Omental fat pad (tissue), 4 donors: ENCODE measurements around the gene CRKL. TPM values are rescaled to one million over a fixed set of nuclear protein-coding genes. Genes with fewer than 3 reads are reported as not detected.

ENCODE experiments used
- ATAC-seq: fragments of 150-250 bp; one replicate; pipeline ENCODE4 v1.9.1; 2016; ENCODE audit warnings: mild to moderate bottlenecking, moderate library complexity; ENCODE audit not compliant: low FRiP score
- DNase-seq: peaks from one replicate; pipeline ENCODE4 v3.0.0-alpha.2; 2019; ENCODE audit warnings: low spot score
- total RNA-seq, 4 donors: library from RNA; depleted of rRNA; stranded (reverse); fragments of >200 nt; gene quantifications; one replicate each; pipeline ENCODE4 v1.1.0, GENCODE V29; 2016
- TF ChIP-seq, protein P1 (sequence below), 3 donors: fragments of 450-650 bp; IDR thresholded peaks; one replicate each; pipeline ENCODE4 v1.5.1; 2016 to 2017; ENCODE audit warnings: antibody characterized with exemption in 3 of 3, mild to moderate bottlenecking in 3 of 3, moderate library complexity in 2 of 3

The CRKL gene
- total RNA-seq, 4 donors from 2014 or later, result 37.9 to 51.6 (median 45.4) TPM

DNA sequence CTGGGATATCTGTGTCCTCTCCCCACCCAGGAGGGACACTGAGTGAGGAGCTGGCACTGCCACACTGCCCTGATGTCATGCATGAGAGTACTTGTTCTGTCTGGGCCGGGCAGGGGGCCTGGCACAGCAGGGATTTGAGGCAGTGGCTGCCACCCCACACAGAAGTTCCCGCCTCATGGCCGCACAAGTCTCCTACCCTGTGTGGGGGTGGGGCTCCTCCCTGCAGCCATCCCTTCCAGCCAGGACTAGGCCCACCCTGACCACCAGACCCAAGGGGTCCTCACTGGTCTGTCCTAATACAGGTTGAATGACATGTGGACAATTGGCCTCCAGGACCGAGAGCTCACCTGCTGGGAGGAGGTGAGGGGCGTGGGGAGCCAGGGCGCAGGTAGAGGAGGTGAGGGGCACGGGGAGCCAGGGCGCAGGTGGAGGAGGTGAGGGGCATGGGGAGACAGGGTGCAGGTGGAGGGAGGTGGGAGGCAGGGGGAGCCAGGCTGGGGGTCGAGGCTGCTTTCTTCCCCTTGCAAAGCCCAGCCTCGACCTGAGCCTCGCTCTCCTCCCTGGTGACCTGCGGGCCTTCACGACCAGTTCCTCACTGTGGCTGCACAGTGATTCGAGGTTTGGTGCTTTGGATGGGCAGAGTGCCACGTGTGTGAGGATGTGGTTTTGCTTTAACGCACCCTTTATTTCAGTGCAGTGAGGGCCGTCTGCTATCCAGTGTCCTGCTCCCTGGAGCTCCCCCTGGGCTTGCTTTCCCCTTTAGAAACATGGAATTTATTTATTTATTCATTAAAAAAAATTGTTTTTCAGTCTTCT, 72.3 kb downstream of the CRKL start:
- no peak for ATAC-seq
- TF ChIP-seq, protein P1, sequence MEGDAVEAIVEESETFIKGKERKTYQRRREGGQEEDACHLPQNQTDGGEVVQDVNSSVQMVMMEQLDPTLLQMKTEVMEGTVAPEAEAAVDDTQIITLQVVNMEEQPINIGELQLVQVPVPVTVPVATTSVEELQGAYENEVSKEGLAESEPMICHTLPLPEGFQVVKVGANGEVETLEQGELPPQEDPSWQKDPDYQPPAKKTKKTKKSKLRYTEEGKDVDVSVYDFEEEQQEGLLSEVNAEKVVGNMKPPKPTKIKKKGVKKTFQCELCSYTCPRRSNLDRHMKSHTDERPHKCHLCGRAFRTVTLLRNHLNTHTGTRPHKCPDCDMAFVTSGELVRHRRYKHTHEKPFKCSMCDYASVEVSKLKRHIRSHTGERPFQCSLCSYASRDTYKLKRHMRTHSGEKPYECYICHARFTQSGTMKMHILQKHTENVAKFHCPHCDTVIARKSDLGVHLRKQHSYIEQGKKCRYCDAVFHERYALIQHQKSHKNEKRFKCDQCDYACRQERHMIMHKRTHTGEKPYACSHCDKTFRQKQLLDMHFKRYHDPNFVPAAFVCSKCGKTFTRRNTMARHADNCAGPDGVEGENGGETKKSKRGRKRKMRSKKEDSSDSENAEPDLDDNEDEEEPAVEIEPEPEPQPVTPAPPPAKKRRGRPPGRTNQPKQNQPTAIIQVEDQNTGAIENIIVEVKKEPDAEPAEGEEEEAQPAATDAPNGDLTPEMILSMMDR (IDR thresholded peaks at IDR 0.05), result no peak
- DNase-seq, result no peak

DNA sequence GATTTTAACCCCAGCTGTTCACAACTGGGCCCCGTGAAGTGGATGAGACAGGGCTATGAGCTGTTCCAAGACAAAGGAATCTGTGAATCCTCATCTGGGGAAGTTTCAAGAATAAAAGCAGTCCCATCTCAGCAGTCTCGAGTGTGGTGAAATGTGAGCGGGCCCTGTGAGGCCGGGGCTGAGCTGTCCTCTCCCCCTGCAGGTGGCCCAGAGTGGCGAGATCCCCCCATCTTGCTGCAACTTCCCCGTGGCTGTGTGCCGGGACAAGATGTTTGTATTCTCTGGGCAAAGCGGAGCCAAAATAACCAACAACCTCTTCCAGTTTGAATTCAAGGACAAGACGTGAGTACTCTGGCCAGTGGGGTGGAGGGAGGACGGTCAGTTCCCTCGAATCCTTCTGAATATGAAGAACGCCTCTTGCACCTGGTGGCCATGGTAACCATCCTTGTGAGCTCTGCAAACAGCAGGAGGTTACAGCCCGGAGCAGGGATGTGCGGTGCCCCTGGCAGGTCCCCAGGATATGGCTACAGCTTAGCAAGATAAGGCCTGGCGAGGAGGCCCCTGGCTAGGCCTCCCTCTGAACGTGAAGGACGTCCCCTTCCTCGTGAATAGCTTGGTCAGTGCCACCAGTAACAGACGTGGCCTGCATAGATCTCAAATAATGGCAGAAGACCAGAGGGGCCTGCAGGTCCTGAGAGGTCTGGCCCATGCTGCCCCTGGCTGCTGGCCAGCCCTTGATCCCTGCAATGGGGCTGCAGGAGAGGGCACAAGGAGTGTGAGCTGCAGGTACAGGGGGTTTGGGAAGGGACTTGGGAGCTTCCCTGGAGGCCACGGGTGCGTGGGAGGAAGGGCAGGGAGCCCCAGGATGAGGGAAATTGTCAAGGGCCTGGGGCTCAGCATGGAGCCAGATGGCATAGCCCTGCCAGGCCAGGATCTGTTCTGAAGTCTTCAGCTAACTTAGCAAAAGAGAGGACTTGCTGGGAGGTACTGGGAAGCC, 73.3 kb downstream of the CRKL start:
- TF ChIP-seq, protein P1 (IDR thresholded peaks at IDR 0.05), result no peak
- ATAC-seq (no peak), DNase-seq (no peak)

DNA sequence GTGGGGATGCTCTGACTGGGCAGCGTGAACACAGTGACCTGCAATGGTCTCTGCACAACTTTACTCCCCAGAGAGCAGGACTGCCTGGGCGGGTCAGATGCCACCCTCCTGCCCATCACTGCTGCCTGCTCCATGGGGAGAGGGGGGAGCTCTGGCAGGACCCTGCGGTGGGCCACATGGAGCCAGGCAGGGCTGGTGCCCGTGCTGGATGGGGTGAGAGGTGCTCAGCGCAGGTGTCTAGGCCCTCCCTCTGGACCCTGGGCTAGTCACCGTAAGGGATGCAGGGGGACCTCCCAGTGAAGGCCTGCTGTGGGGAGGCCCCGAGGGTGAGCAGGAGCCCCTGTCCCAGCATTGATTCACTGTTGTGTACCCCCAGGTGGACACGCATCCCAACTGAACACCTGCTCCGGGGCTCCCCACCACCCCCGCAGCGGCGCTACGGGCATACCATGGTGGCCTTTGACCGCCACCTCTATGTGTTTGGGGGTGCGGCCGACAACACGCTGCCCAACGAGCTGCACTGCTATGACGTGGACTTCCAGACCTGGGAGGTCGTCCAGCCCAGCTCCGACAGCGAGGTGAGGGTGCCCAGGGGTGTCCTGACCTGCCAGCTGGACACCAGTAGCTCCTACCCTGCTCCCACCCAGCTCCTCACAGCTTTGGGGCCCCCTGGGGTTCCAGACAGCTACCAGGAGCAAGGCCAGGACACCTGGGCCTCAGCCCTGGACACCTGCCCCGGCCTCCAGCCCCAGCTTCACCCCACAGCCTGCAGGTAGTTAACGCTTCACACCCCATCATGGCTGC, 74.2 kb downstream of the CRKL start:
- ATAC-seq, result no peak
- TF ChIP-seq, protein P1 (IDR thresholded peaks at IDR 0.05), result no peak

DNA sequence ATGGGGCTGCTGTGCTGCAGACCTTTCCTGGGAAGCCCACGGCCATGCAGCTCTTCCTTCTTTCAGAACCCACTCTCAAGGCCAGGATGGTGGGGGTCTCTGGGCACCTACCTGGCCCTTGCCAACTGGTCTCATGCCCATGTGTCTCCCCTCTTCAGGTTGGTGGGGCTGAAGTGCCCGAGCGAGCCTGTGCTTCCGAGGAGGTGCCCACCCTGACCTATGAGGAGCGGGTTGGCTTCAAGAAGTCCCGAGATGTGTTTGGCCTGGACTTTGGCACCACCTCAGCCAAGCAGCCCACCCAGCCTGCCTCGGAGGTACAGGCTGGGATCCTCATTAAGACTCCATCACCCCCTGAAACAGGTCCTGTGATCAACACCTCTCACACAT, 74.8 kb downstream of the CRKL start:
- no peak for DNase-seq
- ATAC-seq, result no peak
- TF ChIP-seq, protein P1 (IDR thresholded peaks at IDR 0.05), result no peak

More for the DNA sequence above, 74.2 kb downstream of the CRKL start:
- no peak for DNase-seq

DNA sequence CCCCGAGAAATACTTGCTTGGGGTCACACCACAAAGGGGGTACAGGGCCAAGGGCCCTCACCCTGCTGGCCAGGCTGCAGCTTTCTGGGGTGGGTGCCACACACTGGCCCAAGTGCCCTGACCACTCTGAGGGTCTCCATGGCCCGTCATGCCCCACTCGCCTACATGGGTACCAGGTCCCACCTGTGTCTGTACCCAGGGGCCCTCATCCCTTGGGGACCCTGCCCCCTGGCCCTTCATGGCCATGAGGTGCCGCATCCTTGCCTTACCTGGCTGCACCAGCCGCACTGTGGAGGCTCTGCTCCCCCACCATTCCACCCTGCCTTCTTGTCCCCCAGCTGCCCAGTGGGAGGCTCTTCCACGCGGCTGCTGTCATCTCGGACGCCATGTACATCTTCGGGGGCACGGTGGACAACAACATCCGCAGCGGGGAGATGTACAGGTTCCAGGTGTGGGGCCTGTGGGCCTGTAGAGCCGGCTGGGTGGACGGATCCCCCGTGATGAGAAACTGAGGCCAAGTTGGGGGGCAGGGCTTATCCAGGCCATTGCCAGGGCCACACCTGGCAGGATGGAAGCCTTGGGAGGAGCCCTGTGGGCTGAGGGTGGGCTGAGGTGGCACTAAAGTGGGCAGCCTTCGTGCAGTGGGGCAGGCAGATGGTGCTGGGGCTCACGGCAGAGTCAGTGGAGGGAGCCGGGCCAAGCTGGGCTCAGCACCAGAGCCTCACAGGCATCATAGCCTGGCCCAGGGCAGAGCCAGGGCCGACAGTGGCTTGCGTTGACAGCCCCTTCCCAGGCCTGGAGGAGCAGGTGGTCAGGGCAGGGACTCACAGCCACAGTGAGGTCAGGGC, 75.5 kb downstream of the CRKL start:
- DNase-seq (no peak), ATAC-seq (no peak)
- TF ChIP-seq, protein P1 (IDR thresholded peaks at IDR 0.05), result no peak
